GM20000 (cell line): ENCODE results near the gene SCGB1D1.
"Not testable (repeated sequence)": the region's sequence is repeated elsewhere in the genome, so short reads cannot be mapped to it uniquely, and the experiment has no call there.

Experiments used
- DNase-seq: peaks from one replicate; pipeline ENCODE4 v3.0.0; 2012; ENCODE audit warnings: low spot score
- TF ChIP-seq, protein P1 (sequence below): IDR thresholded peaks from 2 replicates; pipeline ENCODE4 v1.5.1; 2012; ENCODE audit warnings: mild to moderate bottlenecking, control low read depth; ENCODE audit errors: extremely low read depth, missing control alignments

Gene SCGB1D1

DNA sequence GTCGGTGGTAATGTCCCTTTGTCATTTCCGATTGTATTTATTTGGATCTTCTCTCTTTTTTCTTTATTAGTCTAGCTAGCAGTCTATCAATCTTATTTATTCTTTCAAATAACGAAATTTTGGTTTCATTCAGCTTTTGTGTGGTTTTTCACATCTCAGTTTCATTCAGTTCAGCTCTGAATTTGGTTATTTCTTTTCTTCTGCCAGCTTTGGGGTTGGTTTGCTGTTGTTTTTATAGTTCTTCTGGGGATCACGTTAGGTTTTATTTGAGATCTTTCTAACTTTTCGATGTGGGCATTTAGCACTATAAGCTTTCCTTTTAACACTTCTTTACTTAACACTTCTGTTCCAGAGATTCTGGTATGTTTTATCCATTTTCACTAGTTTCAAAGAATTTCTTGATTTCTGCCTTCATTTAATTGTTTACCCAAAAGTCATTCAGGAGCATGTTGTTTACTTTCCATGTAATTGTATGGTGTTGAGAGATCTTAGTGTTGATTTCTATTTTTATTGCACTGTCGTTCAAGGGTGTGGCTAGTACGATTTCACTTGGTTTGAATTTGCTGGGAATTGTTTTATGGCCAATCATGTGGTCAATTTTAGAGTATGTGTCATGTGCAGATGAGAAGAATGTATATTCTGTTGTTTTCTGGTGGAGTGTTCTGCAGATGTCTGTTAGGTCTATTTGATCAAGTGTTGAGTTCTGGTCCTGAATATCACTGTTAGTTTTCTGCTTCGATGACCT is 7.7 kb upstream of the SCGB1D1 start:
- DNase-seq = no peak
- TF ChIP-seq, protein P1, sequence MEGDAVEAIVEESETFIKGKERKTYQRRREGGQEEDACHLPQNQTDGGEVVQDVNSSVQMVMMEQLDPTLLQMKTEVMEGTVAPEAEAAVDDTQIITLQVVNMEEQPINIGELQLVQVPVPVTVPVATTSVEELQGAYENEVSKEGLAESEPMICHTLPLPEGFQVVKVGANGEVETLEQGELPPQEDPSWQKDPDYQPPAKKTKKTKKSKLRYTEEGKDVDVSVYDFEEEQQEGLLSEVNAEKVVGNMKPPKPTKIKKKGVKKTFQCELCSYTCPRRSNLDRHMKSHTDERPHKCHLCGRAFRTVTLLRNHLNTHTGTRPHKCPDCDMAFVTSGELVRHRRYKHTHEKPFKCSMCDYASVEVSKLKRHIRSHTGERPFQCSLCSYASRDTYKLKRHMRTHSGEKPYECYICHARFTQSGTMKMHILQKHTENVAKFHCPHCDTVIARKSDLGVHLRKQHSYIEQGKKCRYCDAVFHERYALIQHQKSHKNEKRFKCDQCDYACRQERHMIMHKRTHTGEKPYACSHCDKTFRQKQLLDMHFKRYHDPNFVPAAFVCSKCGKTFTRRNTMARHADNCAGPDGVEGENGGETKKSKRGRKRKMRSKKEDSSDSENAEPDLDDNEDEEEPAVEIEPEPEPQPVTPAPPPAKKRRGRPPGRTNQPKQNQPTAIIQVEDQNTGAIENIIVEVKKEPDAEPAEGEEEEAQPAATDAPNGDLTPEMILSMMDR = no peak

DNA sequence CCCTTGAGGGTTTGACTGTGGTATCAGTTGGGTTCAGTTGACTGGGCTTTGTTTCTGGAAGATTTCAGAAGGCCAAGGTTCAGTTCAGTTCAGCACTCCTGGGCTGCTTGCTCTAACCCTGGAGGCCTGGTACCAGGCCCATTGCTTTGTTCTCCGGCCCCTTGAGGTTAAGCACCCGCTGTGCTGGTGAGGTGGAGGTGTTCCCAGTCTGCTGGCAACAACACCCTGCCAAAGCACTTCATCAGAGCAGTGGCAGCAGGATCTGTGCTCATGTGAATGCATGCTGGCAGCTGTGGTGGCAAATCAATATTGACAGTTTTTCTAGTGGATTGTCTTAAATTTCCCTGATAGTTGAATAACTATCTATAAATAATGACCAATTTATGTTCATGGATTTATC is 3.8 kb upstream of the SCGB1D1 start:
- no peak for DNase-seq
- TF ChIP-seq, protein P1 = no peak

DNA sequence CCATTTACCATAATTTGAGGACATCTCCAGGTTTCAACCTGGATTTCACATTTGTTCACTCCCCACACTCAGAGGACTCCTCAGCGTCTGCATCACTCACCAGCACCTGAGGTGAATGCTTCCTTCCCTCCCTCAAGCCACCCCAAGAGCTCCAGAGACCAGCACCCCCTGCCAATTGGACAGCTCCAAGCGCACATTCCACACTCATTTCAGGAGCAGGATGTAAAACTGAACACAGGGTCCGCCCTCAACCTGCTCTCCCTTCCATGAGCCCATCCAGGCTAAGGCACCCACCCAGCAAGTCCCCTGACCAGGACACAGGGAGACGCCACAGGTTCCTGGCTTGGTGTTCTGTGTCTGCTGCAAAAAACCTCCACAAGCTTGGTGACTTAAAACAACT is 3.9 kb downstream of the SCGB1D1 start:
- TF ChIP-seq, protein P1 = no peak
- no peak for DNase-seq

DNA sequence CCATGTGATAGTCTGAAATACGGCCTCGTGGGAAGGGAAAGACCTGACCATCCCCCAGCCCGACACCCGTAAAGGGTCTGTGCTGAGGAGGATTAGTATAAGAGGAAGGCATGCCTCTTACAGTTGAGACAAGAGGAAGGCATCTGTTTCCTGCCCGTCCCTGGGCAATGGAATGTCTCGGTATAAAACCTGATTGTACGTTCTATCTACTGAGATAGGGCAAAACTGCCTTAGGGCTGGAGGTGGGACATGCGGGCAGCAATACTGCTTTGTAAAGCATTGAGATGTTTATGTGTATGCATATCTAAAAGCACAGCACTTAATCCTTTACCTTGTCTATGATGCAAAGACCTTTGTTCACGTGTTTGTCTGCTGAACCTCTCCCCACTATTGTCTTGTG is 5.0 kb downstream of the SCGB1D1 start:
- not testable (repeated sequence) for DNase-seq

DNA sequence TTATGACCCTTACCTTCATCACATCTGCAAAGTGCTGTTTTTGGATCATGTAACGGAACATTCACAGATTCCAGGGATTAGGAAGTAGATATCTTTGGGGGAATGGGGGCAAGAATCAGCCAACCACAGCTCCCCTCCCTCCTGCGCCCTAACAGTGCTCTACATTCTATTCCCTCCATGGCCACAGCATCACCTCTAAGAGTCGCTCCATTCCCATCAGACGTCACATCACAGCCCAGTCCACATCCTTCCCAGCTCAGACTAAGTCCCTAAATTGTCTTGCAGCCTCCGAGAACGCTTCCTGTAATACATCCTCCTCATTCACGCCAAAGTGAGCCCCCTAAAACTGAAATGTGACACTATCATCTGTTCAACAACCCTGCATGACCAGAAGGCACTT is 5.9 kb downstream of the SCGB1D1 start:
- no peak for DNase-seq
- TF ChIP-seq, protein P1 = no peak

DNA sequence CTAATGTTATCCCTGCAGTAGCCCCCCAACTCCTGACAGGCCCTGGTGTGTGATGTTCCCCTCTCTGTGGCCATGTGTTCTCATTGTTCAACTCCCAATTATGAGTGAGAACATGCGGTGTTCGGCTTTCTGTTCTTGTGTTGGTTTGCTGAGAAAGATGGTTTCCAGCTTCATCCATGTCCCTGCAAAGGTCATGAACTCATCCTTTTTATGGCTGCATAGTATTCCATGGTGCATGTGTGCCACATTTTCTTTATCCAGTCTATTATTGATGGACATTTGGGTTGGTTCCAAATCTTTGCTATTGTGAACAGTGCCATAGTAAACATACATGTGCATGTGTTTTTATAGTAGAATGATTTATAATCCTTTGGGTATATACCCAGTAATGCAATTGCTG is 7.4 kb downstream of the SCGB1D1 start:
- not testable (repeated sequence) for DNase-seq

DNA sequence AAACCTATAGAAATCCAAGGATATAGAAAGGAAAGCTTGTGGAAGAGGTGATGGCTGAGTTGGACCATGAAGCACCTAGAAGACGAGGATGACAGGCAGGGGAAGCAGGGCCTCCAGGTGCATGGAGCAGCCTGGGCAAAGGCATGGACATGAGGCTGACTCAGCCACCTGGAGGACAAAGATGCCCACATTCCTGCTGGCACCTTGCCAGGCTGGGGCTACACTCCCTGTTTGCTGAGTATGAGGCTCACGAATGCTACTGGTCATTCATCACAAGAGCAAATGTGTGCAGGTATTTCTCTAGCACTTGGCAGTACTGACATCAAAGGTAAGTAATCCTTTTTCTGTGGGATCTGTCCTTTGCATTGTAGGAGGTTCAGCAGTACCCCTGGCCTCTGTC is 11.4 kb downstream of the SCGB1D1 start:
- TF ChIP-seq, protein P1 = no peak
- no peak for DNase-seq

DNA sequence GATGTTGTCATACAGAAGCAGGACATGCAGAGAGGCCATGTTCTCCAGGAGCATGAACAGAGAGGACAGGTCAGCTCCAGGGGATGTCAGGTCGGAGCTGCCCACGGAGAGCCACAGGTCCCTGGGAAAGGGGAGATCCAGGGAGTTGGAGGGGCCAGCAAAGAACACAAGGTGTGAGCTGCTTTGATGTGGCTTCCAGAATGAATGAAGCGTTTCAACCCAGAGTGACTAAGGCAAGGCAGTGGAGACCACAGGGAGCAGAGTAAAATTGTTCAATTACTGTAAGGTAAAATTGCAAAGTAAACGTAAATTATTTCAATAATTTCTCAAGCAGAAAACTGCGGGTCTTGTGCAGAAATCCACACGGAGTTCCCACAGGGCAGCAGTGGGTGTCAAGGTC is 12.9 kb downstream of the SCGB1D1 start:
- no peak for DNase-seq

More for the DNA sequence above, 12.9 kb downstream of the SCGB1D1 start:
- TF ChIP-seq, protein P1 = no peak
